A549 (cell line): Measurements from ENCODE around the gene ISCA2. TPM values are rescaled to one million over a fixed set of nuclear protein-coding genes. Genes with fewer than 3 reads are reported as not detected.
A peak's percentile ranks its signal among the peaks of the same experiment; 100 is the strongest.

Experiments
- ATAC-seq, 2 experiments: fragments of 200-7000 bp in 1 of 2; fragments of >200 bp in 1 of 2; cut with Nextera tagmentation in 1 of 2; cut with Tn5 transposase in 1 of 2; 3 replicates each; pipeline versions ENCODE4 v1.8.0 to v1.9.1; 2018 to 2020; ENCODE audit warnings: mild to moderate bottlenecking in 1 of 2, moderate library complexity in 1 of 2
- CTCF ChIA-PET: fragments of 300-600 bp; sonication (Branson Sonifier 250); formaldehyde crosslinking; extraction: SDS; loops from one replicate; lab custom pipeline; 2021; ENCODE audit warnings: antibody characterized with exemption, inconsistent platforms; lab: Yijun Ruan, JAX
- POLR2A ChIA-PET: fragments of 350-600 bp; formaldehyde crosslinking; extraction: SDS; loops from one replicate; lab custom pipeline; 2021; ENCODE audit warnings: antibody characterized with exemption, inconsistent platforms; lab: Yijun Ruan, JAX
- DNase-seq, 2 experiments: peaks; one replicate each; pipeline versions ENCODE4 v3.0.0 to v3.0.0-alpha.2; 2011 to 2016; ENCODE audit warnings: low read depth in 1 of 2, low spot score in 1 of 2
- FAIRE-seq: peaks from 2 replicates; lab custom pipeline; 2011; peaks lifted over from hg19 to GRCh38; lab: Jason Lieb, UNC
- H3K27ac ChIP-seq, 2 experiments: fragments of >200 bp; sonication (Bioruptor Twin); formaldehyde crosslinking; 3 replicates each; pipeline ENCODE4 v1.5.1; 2016 to 2017
- H3K4me1 ChIP-seq: fragments of >200 bp; sonication (Bioruptor Twin); formaldehyde crosslinking; 3 replicates; pipeline ENCODE4 v1.6.1; 2016
- H3K4me2 ChIP-seq: fragments of >200 bp; sonication (Bioruptor Twin); formaldehyde crosslinking; 3 replicates; pipeline ENCODE4 v1.6.1; 2016
- H3K4me3 ChIP-seq: fragments of >200 bp; sonication (Bioruptor Twin); formaldehyde crosslinking; 3 replicates; pipeline ENCODE4 v1.5.1; 2016
- H3K9me3 ChIP-seq: fragments of >200 bp; sonication (Bioruptor Twin); formaldehyde crosslinking; 3 replicates; pipeline ENCODE4 v1.6.1; 2016
- CHD2 ChIP-seq: fragments of 150-350 bp; IDR thresholded peaks from 2 replicates; pipeline ENCODE4 v1.6.1; 2014; ENCODE audit warnings: low read length; ENCODE audit not compliant: partially characterized antibody
- CHD4 ChIP-seq: fragments of 200-600 bp; sonication (generic); IDR thresholded peaks from 2 replicates; pipeline ENCODE4 v1.6.1; 2016; ENCODE audit warnings: antibody characterized with exemption, mild to moderate bottlenecking, borderline replicate concordance
- CTCF ChIP-seq: fragments of >200 bp; sonication (Bioruptor Twin); formaldehyde crosslinking; IDR thresholded peaks from 3 replicates; pipeline ENCODE4 v1.5.1; 2016
- EHMT2 ChIP-seq: fragments of 200-600 bp; sonication (generic); IDR thresholded peaks from 2 replicates; pipeline ENCODE4 v1.6.1; 2016; ENCODE audit warnings: antibody characterized with exemption, low read depth, mild to moderate bottlenecking, moderate library complexity
- ELK1 ChIP-seq: fragments of 150-350 bp; IDR thresholded peaks from 2 replicates; pipeline ENCODE4 v1.6.1; 2014; ENCODE audit warnings: low read depth, mild to moderate bottlenecking, low read length
- EP300 ChIP-seq, 2 experiments: fragments of >200 bp; sonication (Bioruptor Twin); formaldehyde crosslinking; IDR thresholded peaks; 2 replicates in 1 of 2; 3 replicates in 1 of 2; pipeline ENCODE4 v1.6.1; 2016 to 2017
- FOSL2 ChIP-seq, 2 experiments: fragments of 450-650 bp in 1 of 2; fragments of >200 bp in 1 of 2; sonication (Bioruptor Twin) in 1 of 2; formaldehyde crosslinking; IDR thresholded peaks; 2 replicates each; pipeline versions ENCODE4 v1.5.0 to v1.6.1; 2016 to 2020; ENCODE audit warnings: mild to moderate bottlenecking in 1 of 2, moderate library complexity in 1 of 2
- HDAC2 ChIP-seq: fragments of 200-600 bp; sonication (generic); IDR thresholded peaks from 2 replicates; pipeline ENCODE4 v1.6.1; 2016
- HES2 ChIP-seq: fragments of >200 bp; sonication (Bioruptor Twin); formaldehyde crosslinking; IDR thresholded peaks from 2 replicates; pipeline ENCODE4 v1.6.1; 2016
- HEYL ChIP-seq: fragments of 250-450 bp; sonication (Bioruptor Pico); IDR thresholded peaks from 2 replicates; pipeline ENCODE4 v1.8.0; 2021; ENCODE audit warnings: mild to moderate bottlenecking, moderate library complexity
- HMGXB4 ChIP-seq: fragments of 250-450 bp; sonication (Bioruptor Pico); IDR thresholded peaks from 2 replicates; pipeline ENCODE4 v1.5.0; 2021; ENCODE audit warnings: mild to moderate bottlenecking, moderate library complexity, borderline replicate concordance
- HOXA7 ChIP-seq: fragments of 250-450 bp; sonication (Bioruptor Pico); IDR thresholded peaks from 2 replicates; pipeline ENCODE4 v1.5.0; 2020; ENCODE audit warnings: mild to moderate bottlenecking, moderate library complexity
- HOXB13 ChIP-seq: fragments of 250-450 bp; sonication (Bioruptor Pico); IDR thresholded peaks from 2 replicates; pipeline ENCODE4 v1.5.0; 2020; ENCODE audit warnings: low read depth, mild to moderate bottlenecking, moderate library complexity
- HOXB5 ChIP-seq: fragments of 250-450 bp; sonication (Bioruptor Pico); IDR thresholded peaks from 2 replicates; pipeline ENCODE4 v1.5.0; 2020; ENCODE audit warnings: mild to moderate bottlenecking, moderate library complexity
- JUNB ChIP-seq: fragments of >200 bp; sonication (Bioruptor Twin); formaldehyde crosslinking; IDR thresholded peaks from 2 replicates; pipeline ENCODE4 v1.6.1; 2016
- MAFK ChIP-seq: fragments of 450-650 bp; IDR thresholded peaks from 2 replicates; pipeline ENCODE4 v1.6.1; 2014; ENCODE audit not compliant: partially characterized antibody
- NFE2L2 ChIP-seq: fragments of 150-350 bp; conservative IDR thresholded peaks from 2 replicates; pipeline ENCODE4 v1.6.1; 2014; ENCODE audit warnings: low read length
- NPAS2 ChIP-seq: fragments of 250-450 bp; sonication (Bioruptor Pico); IDR thresholded peaks from 2 replicates; pipeline ENCODE4 v1.8.0; 2022; ENCODE audit warnings: mild to moderate bottlenecking, moderate library complexity, borderline replicate concordance
- NR3C1 ChIP-seq: fragments of >200 bp; sonication (Bioruptor Twin); formaldehyde crosslinking; IDR thresholded peaks from 3 replicates; pipeline ENCODE4 v1.6.1; 2017
- PHF8 ChIP-seq: fragments of 200-600 bp; sonication (generic); IDR thresholded peaks from 2 replicates; pipeline ENCODE4 v1.6.1; 2016; ENCODE audit warnings: low read depth, mild to moderate bottlenecking, antibody characterized with exemption, moderate library complexity, borderline replicate concordance
- POLR2AphosphoS2 ChIP-seq: conservative IDR thresholded peaks from 2 replicates; pipeline ENCODE4 v1.6.1; 2012; ENCODE audit warnings: low read length, improper control_type of control experiment, inconsistent platforms
- RAD21 ChIP-seq, 2 experiments: fragments of >200 bp in 1 of 2; sonication (Bioruptor Twin) in 1 of 2; formaldehyde crosslinking in 1 of 2; IDR thresholded peaks in 1 of 2; conservative IDR thresholded peaks in 1 of 2; 2 replicates in 1 of 2; 3 replicates in 1 of 2; pipeline ENCODE4 v1.6.1; 2012 to 2018; ENCODE audit warnings: inconsistent platforms in 1 of 2
- RARB ChIP-seq: fragments of 250-450 bp; sonication (Bioruptor Pico); IDR thresholded peaks from 2 replicates; pipeline ENCODE4 v1.8.0; 2021; ENCODE audit warnings: mild to moderate bottlenecking, moderate library complexity
- RFX5 ChIP-seq: fragments of 450-650 bp; IDR thresholded peaks from 2 replicates; pipeline ENCODE4 v1.7.1; 2014; ENCODE audit warnings: antibody characterized with exemption, mild to moderate bottlenecking, moderate library complexity
- SMC3 ChIP-seq: fragments of >200 bp; sonication (Bioruptor Twin); formaldehyde crosslinking; IDR thresholded peaks from 3 replicates; pipeline ENCODE4 v1.6.1; 2018; ENCODE audit warnings: inconsistent platforms
- SREBF2 ChIP-seq: fragments of 450-650 bp; IDR thresholded peaks from 2 replicates; pipeline ENCODE4 v1.6.1; 2014; ENCODE audit warnings: mild to moderate bottlenecking, moderate library complexity
- TP53 ChIP-seq: fragments of 250-450 bp; sonication (Bioruptor Pico); IDR thresholded peaks from 2 replicates; pipeline ENCODE4 v1.5.0; 2021; ENCODE audit warnings: mild to moderate bottlenecking, moderate library complexity
- WGBS: methylation state at CpG from one replicate; pipeline ENCODE4 v1.1.6; 2017; ENCODE audit errors: missing lambda C conversion rate; 5-methylcytosine and 5-hydroxymethylcytosine counted together
- polyA plus RNA-seq, 4 experiments: library from polyadenylated mRNA; depleted of rRNA in 3 of 4; stranded (reverse); fragments of >200 nt; fragmentation: RNase III in 1 of 4; extraction: RNeasy Plus Mini Kit Qiagen cat#74134 plus additional on column Dnase treatment in 1 of 4; gene quantifications; 2 replicates in 3 of 4; 3 replicates in 1 of 4; pipeline ENCODE4 v1.2.3, GENCODE V29; 2011 to 2017

ISCA2 gene
- polyA plus RNA-seq, 2 of the 4 experiments (the other 2 are of a cell fraction) = 48.8 to 49.3 TPM

GRCh38 chr14:74478996-74479635 is 14.4 kb upstream of the ISCA2 start:
- FAIRE-seq (no peak), ATAC-seq (peak; percentile 83 to 87; a peak in 4 of 6 replicates), DNase-seq (peak; percentile 41 to 46)
- H3K27ac ChIP-seq = no peak overlapping the region
- H3K4me3 ChIP-seq = no peak overlapping the region
- TF ChIP-seq ELK1 = no peak
- no peak for TF ChIP-seq HES2
- TF ChIP-seq HEYL (CRISPR knock-in tag) = no peak
- TF ChIP-seq HOXB5 = no peak
- peak; percentile 68 for TF ChIP-seq SMC3
- TF ChIP-seq RAD21 (conservative IDR thresholded peaks at IDR 0.05 in 1 of 2, IDR thresholded peaks at IDR 0.05 in 1 of 2) = peak; percentile 81 to 95
- TF ChIP-seq CHD2 = no peak
- no peak for TF ChIP-seq TP53 (CRISPR knock-in tag)
- no peak for TF ChIP-seq RFX5
- TF ChIP-seq CHD4 = no peak
- TF ChIP-seq CTCF = peak; percentile 78
- TF ChIP-seq HOXB13 (CRISPR knock-in tag) = no peak
- no peak for TF ChIP-seq FOSL2 (IDR thresholded peaks at IDR 0.05)
- TF ChIP-seq FOSL2 (CRISPR knock-in tag; IDR thresholded peaks at IDR 0.05) = no peak
- no peak for TF ChIP-seq HOXA7 (CRISPR knock-in tag)
- H3K4me1 ChIP-seq = no peaks in the 10 kb centered on the region
- no peaks in the 10 kb centered on the region for H3K9me3 ChIP-seq
- H3K4me2 ChIP-seq = no peak overlapping the region
- 94% methylated on average over 2 of the region's 2 CpGs for WGBS
- ChIA-PET CTCF (interaction anchor here (0.5 to 6.2 kb wide), 33 partner anchors 9 to 1499 kb away, joined by 3 to 67 read pairs (median 4); partner anchors contain the start of genes ISCA2, NPC2 and VRTN), POLR2A (interaction anchor here (1.6 kb wide), 1 partner anchor 14 kb away, joined by 4 read pairs; the partner anchor contains the start of genes ISCA2 and NPC2)

GRCh38 chr14:74480046-74480445 is 13.5 kb upstream of the ISCA2 start:
- no peak overlapping the region for H3K4me2 ChIP-seq
- no peak for FAIRE-seq
- TF ChIP-seq PHF8 (no peak), POLR2AphosphoS2 (no peak), RARB (CRISPR knock-in tag) (no peak), NPAS2 (CRISPR knock-in tag) (no peak), NR3C1 (no peak), SREBF2 (no peak), EHMT2 (no peak), NFE2L2 (no peak), CTCF (no peak), HDAC2 (no peak), MAFK (no peak), TP53 (CRISPR knock-in tag) (no peak), HOXA7 (CRISPR knock-in tag) (no peak), HMGXB4 (CRISPR knock-in tag) (no peak), JUNB (no peak), EP300 (IDR thresholded peaks at IDR 0.05) (no peak)
- no peak overlapping the region for H3K27ac ChIP-seq
- no peaks in the 10 kb centered on the region for H3K4me1 ChIP-seq
- no peak for ATAC-seq
- 65% methylated on average over 4 of the region's 4 CpGs for WGBS
- ChIA-PET CTCF (interaction anchor here (0.6 to 6.2 kb wide), 13 partner anchors 9 to 366 kb away, joined by 3 to 67 read pairs (median 9); partner anchors contain the start of genes ISCA2 and NPC2), POLR2A (no interaction called here)
- H3K9me3 ChIP-seq = no peaks in the 10 kb centered on the region
- H3K4me3 ChIP-seq = no peak overlapping the region
- no peak for DNase-seq
